Endothelial cell (in vitro differentiated cells): Measurements from ENCODE around the gene JAML. TPM values are rescaled to one million over a fixed set of nuclear protein-coding genes. Genes with fewer than 3 reads are reported as not detected.

Experiments used
- DNase-seq: peaks from one replicate; pipeline ENCODE4 v3.0.0; 2021; ENCODE audit warnings: low spot score
- H3K27ac Mint-ChIP-seq: one replicate; pipeline ENCODE4 v1.8.0; 2021; ENCODE audit warnings: mixed read lengths, inconsistent platforms; ENCODE audit not compliant: unreplicated experiment
- H3K27me3 Mint-ChIP-seq: one replicate; pipeline ENCODE4 v1.8.0; 2021; ENCODE audit warnings: mild to moderate bottlenecking, moderate library complexity, mixed read lengths, inconsistent platforms; ENCODE audit not compliant: unreplicated experiment
- H3K36me3 Mint-ChIP-seq: one replicate; pipeline ENCODE4 v1.8.0; 2021; ENCODE audit warnings: mild to moderate bottlenecking, low read depth, mixed read lengths, inconsistent platforms; ENCODE audit not compliant: unreplicated experiment
- H3K4me1 Mint-ChIP-seq: one replicate; pipeline ENCODE4 v1.8.0; 2021; ENCODE audit warnings: mild to moderate bottlenecking, mixed read lengths, inconsistent platforms; ENCODE audit not compliant: unreplicated experiment
- H3K4me3 Mint-ChIP-seq: one replicate; pipeline ENCODE4 v1.8.0; 2021; ENCODE audit warnings: mild to moderate bottlenecking, mixed read lengths, inconsistent platforms; ENCODE audit not compliant: unreplicated experiment
- H3K9me3 Mint-ChIP-seq: one replicate; pipeline ENCODE4 v1.8.0; 2021; ENCODE audit warnings: mixed read lengths, inconsistent platforms; ENCODE audit not compliant: unreplicated experiment
- CTCF ChIP-seq: fragments of 200-600 bp; sonication (generic); IDR thresholded peaks from one replicate; pipeline ENCODE4 v1.5.0; 2021; ENCODE audit warnings: antibody characterized with exemption; ENCODE audit not compliant: unreplicated experiment
- long read RNA-seq: library from polyadenylated mRNA; unstranded; transcript quantifications from one replicate; pipeline ENCODE4 v2.0.0, GENCODE V29; 2020; ENCODE audit not compliant: unreplicated experiment
- total RNA-seq: library from RNA; stranded (reverse); fragmentation: NEBNext Ultra II Directional; extraction: Animal tissue kit (Norgen Biotek cat#: 25700); gene quantifications from one replicate; pipeline ENCODE4 v1.2.1, GENCODE V29; 2021; ENCODE audit not compliant: unreplicated experiment

The JAML gene
- total RNA-seq: 0.31 TPM
- long read RNA-seq: 0 reads

- TF ChIP-seq CTCF: no peak
- Mint-ChIP-seq H3K4me3 (no peak within 1 kb of the TSS), H3K9me3 (no peaks in the 10 kb centered on the region), H3K27me3 (peaks cover 1% of the 10 kb centered on the region), H3K27ac (no peak within 1 kb of the TSS), H3K4me1 (no peaks in the 10 kb centered on the region), H3K36me3 (no peaks in the 10 kb centered on the region)
- no peak for DNase-seq
Measured at GRCh38 chr11:118224511-118225188, at the start of gene JAML. Gene JAML (minus strand): TSS chr11:118225011. CDS start chr11:118214866, 10,145 bp downstream.

GRCh38 chr11:118274186-118274585 is 49.4 kb upstream of the JAML start:
- H3K9me3 Mint-ChIP-seq: no peaks in the 10 kb centered on the region
- H3K27me3 Mint-ChIP-seq: peaks cover 2% of the 10 kb centered on the region
- H3K4me1 Mint-ChIP-seq: peaks cover 29% of the 10 kb centered on the region
- no peaks in the 10 kb centered on the region for H3K36me3 Mint-ChIP-seq
- no peak overlapping the region for H3K4me3 Mint-ChIP-seq
- H3K27ac Mint-ChIP-seq: no peak overlapping the region
- no peak for DNase-seq
- no peak for TF ChIP-seq CTCF

- peaks cover 23% of the 10 kb centered on the region for H3K4me1 Mint-ChIP-seq
- peaks cover 2% of the 10 kb centered on the region for H3K27me3 Mint-ChIP-seq
- no peak overlapping the region for H3K4me3 Mint-ChIP-seq
- H3K9me3 Mint-ChIP-seq: no peaks in the 10 kb centered on the region
- H3K36me3 Mint-ChIP-seq: no peaks in the 10 kb centered on the region
- no peak for DNase-seq
- no peak for TF ChIP-seq CTCF
- no peak overlapping the region for H3K27ac Mint-ChIP-seq
Measured at GRCh38 chr11:118272001-118272400, 47.2 kb upstream of the JAML start.

- no peak for DNase-seq
- H3K4me3 Mint-ChIP-seq: no peak overlapping the region
- no peak overlapping the region for H3K27ac Mint-ChIP-seq
- H3K9me3 Mint-ChIP-seq: no peaks in the 10 kb centered on the region
- H3K27me3 Mint-ChIP-seq: peaks cover 6% of the 10 kb centered on the region
- no peak for TF ChIP-seq CTCF
- H3K4me1 Mint-ChIP-seq: peaks cover 13% of the 10 kb centered on the region
- no peaks in the 10 kb centered on the region for H3K36me3 Mint-ChIP-seq
Measured at GRCh38 chr11:118267486-118267885, 42.7 kb upstream of the JAML start.

- H3K9me3 Mint-ChIP-seq: no peaks in the 10 kb centered on the region
- peaks cover 13% of the 10 kb centered on the region for H3K4me1 Mint-ChIP-seq
- TF ChIP-seq CTCF: no peak
- H3K27ac Mint-ChIP-seq: no peak overlapping the region
- peaks cover 6% of the 10 kb centered on the region for H3K27me3 Mint-ChIP-seq
- no peaks in the 10 kb centered on the region for H3K36me3 Mint-ChIP-seq
- H3K4me3 Mint-ChIP-seq: no peak overlapping the region
- no peak for DNase-seq
Measured at GRCh38 chr11:118265954-118266353, 41.1 kb upstream of the JAML start.
